Osteocyte (in vitro differentiated cells): ENCODE data around the gene COL4A1. TPM values are rescaled to one million over a fixed set of nuclear protein-coding genes. Genes with fewer than 3 reads are reported as not detected.

Experiments used
- DNase-seq: peaks from one replicate; pipeline ENCODE4 v3.0.0; 2021; ENCODE audit warnings: mixed read lengths; ENCODE audit not compliant: unreplicated experiment; ENCODE audit errors: extremely low spot score
- H3K27ac Mint-ChIP-seq: one replicate; pipeline ENCODE4 v1.8.0; 2021; ENCODE audit warnings: mild to moderate bottlenecking, mixed read lengths; ENCODE audit not compliant: unreplicated experiment
- H3K27me3 Mint-ChIP-seq: one replicate; pipeline ENCODE4 v1.8.0; 2021; ENCODE audit warnings: mixed read lengths; ENCODE audit not compliant: unreplicated experiment
- H3K36me3 Mint-ChIP-seq: one replicate; pipeline ENCODE4 v1.8.0; 2021; ENCODE audit warnings: mixed read lengths; ENCODE audit not compliant: unreplicated experiment
- H3K4me1 Mint-ChIP-seq: one replicate; pipeline ENCODE4 v1.8.0; 2021; ENCODE audit warnings: mixed read lengths; ENCODE audit not compliant: unreplicated experiment
- H3K4me3 Mint-ChIP-seq: one replicate; pipeline ENCODE4 v1.8.0; 2021; ENCODE audit warnings: mild to moderate bottlenecking, moderate library complexity, mixed read lengths; ENCODE audit not compliant: unreplicated experiment
- H3K9me3 Mint-ChIP-seq: one replicate; pipeline ENCODE4 v1.8.0; 2021; ENCODE audit warnings: mixed read lengths; ENCODE audit not compliant: unreplicated experiment
- total RNA-seq: library from RNA; stranded (reverse); gene quantifications from 2 replicates; pipeline ENCODE4 v1.2.1, GENCODE V29; 2021
- TF ChIP-seq, protein P1 (sequence below): fragments of 200-600 bp; sonication (generic); IDR thresholded peaks from 2 replicates; pipeline ENCODE4 v1.5.0; 2021; ENCODE audit warnings: antibody characterized with exemption, mild to moderate bottlenecking, moderate library complexity

Gene COL4A1
- total RNA-seq, 1 donor from 2014 or later, result 3,181 TPM

DNA sequence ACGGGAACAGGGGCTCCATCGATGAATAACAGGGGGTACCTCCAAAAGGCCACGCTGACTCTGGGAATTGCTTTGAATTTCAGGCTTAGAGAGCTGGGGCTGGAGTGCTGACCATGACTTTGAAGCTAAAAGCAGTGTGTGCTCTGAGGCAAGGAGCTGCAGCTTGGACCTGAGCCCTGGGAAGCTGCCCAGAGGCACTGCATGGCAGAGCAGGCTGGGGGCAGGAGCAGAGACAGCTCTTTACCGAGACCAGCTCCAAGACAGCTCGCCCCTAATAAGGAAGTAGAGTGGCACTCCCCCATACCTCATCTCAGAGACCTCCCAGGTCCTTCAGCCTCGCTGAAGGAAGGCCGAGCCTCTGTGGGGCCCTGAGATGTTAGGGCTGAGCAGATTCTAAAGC lies 200.2 kb downstream of the COL4A1 start:
- TF ChIP-seq, protein P1, sequence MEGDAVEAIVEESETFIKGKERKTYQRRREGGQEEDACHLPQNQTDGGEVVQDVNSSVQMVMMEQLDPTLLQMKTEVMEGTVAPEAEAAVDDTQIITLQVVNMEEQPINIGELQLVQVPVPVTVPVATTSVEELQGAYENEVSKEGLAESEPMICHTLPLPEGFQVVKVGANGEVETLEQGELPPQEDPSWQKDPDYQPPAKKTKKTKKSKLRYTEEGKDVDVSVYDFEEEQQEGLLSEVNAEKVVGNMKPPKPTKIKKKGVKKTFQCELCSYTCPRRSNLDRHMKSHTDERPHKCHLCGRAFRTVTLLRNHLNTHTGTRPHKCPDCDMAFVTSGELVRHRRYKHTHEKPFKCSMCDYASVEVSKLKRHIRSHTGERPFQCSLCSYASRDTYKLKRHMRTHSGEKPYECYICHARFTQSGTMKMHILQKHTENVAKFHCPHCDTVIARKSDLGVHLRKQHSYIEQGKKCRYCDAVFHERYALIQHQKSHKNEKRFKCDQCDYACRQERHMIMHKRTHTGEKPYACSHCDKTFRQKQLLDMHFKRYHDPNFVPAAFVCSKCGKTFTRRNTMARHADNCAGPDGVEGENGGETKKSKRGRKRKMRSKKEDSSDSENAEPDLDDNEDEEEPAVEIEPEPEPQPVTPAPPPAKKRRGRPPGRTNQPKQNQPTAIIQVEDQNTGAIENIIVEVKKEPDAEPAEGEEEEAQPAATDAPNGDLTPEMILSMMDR, result no peak

DNA sequence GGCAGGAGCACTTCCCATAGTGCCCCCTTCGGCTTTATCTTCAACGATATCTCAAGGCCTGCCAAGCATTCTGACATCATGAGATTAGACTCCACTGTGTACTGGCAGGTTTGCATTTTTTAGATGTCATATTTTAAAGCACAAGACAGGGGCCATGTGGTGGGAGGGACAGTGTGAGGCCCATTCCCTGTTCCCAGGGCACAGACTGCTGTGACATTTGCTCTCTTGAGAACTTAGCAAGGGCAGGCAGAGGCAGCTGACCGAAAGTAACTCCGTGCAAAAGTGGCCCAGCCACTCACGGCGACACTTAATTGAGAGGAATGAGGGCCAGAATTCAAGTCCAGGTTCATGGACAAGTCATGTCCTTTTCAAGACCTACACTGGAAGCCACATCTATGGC lies 201.8 kb downstream of the COL4A1 start:
- Mint-ChIP-seq H3K9me3 (peaks cover 6% of the 10 kb centered on the region), H3K4me3 (no peak overlapping the region), H3K36me3 (peaks cover 3% of the 10 kb centered on the region), H3K27ac (no peak overlapping the region), H3K4me1 (peaks cover 16% of the 10 kb centered on the region), H3K27me3 (no peaks in the 10 kb centered on the region)
- no peak for DNase-seq
- TF ChIP-seq, protein P1, result no peak

More for the DNA sequence above, 200.2 kb downstream of the COL4A1 start:
- no peak overlapping the region for H3K27ac Mint-ChIP-seq
- H3K9me3 Mint-ChIP-seq, result no peaks in the 10 kb centered on the region
- no peak for DNase-seq
- H3K36me3 Mint-ChIP-seq, result no peaks in the 10 kb centered on the region
- no peaks in the 10 kb centered on the region for H3K27me3 Mint-ChIP-seq
- H3K4me3 Mint-ChIP-seq, result no peak overlapping the region
- peaks cover 16% of the 10 kb centered on the region for H3K4me1 Mint-ChIP-seq

DNA sequence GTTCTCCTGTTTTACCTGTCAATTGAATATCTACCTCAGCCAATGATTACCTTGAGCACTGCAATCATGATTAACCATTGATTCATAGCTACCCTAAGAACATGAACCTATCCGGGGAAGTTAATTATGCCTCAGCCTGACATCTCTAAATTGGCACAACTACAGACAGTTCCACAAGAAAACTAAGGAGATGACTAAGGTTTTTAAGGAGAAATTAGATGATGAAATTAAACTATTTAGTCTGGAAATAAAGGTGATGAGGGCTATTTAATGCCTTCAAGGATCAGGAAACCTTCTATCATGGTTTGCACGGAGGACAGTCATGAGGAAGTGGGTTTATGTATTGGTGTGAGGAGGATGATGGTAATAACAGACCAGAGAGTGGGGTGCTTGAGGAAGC lies 203.4 kb downstream of the COL4A1 start:
- no peak overlapping the region for H3K4me3 Mint-ChIP-seq
- peaks cover 13% of the 10 kb centered on the region for H3K9me3 Mint-ChIP-seq
- DNase-seq, result no peak
- peaks cover 8% of the 10 kb centered on the region for H3K4me1 Mint-ChIP-seq
- no peaks in the 10 kb centered on the region for H3K27me3 Mint-ChIP-seq
- no peak overlapping the region for H3K27ac Mint-ChIP-seq
- TF ChIP-seq, protein P1, result no peak
- H3K36me3 Mint-ChIP-seq, result peaks cover 7% of the 10 kb centered on the region

DNA sequence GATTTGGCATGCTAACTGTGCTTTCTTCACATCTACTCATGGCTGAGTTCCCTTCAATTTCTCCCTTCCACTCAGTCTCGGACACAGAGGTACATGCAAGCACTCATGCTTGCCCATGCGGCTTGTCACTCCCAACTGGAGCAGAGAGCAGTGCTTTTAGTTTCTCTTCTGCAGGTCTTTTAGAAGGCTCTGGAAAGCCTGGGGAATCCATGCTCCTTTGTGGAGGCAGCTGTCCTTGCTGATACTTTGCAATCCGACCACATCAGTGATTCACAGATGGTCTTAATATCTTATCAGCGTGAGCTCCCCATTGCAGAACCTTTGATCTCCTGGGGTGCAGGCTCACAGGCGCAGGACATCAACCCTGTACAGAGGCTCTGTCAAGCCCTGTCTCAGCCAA lies 203.9 kb downstream of the COL4A1 start:
- H3K36me3 Mint-ChIP-seq, result peaks cover 7% of the 10 kb centered on the region
- peaks cover 18% of the 10 kb centered on the region for H3K9me3 Mint-ChIP-seq
- H3K4me1 Mint-ChIP-seq, result peaks cover 8% of the 10 kb centered on the region
- H3K27ac Mint-ChIP-seq, result no peak overlapping the region
- TF ChIP-seq, protein P1, result no peak
- H3K27me3 Mint-ChIP-seq, result no peaks in the 10 kb centered on the region
- DNase-seq, result no peak
- H3K4me3 Mint-ChIP-seq, result no peak overlapping the region

DNA sequence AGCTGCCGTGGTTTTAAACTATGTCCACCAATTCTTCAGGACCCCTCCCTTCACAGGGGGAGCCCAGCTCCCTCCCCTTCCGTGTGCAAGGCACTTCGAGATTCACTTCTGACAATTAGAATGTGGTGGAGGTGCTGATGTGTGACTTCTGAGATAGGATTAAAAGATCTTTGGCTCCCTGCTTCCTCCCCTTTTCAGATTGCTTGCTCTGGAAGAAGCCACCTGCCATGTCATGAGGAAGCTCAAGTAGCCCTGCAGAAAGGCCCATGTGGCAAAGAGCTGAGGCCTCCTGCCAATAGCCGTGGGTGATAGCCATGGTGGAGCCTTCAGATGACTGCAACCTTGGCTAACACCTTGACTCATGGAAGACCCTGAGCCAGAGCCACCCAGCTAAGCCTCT lies 204.9 kb downstream of the COL4A1 start:
- peaks cover 8% of the 10 kb centered on the region for H3K4me1 Mint-ChIP-seq
- H3K4me3 Mint-ChIP-seq, result no peak overlapping the region
- H3K27me3 Mint-ChIP-seq, result no peaks in the 10 kb centered on the region

More for the DNA sequence above, 204.9 kb downstream of the COL4A1 start:
- TF ChIP-seq, protein P1, result no peak
- Mint-ChIP-seq H3K36me3 (peaks cover 7% of the 10 kb centered on the region), H3K27ac (no peak overlapping the region), H3K9me3 (peaks cover 24% of the 10 kb centered on the region)
- no peak for DNase-seq
